Right lobe of liver (tissue), 6 donors: ENCODE results near the gene TEP1. TPM values are rescaled to one million over a fixed set of nuclear protein-coding genes. Genes with fewer than 3 reads are reported as not detected.
A peak's percentile ranks its signal among the peaks of the same experiment; 100 is the strongest.

ENCODE experiments used
- ATAC-seq, 4 donors: fragments of 200-7000 bp; cut with Tn5 transposase; one replicate each; pipeline ENCODE4 v1.9.1; 2020; ENCODE audit warnings: mild to moderate bottlenecking in 4 of 4, moderate library complexity in 4 of 4
- DNase-seq, 3 donors: peaks; one replicate each; pipeline ENCODE4 v3.0.0-alpha.2; 2020
- H3K27ac ChIP-seq, 3 donors: fragments of 200-600 bp; one replicate each; pipeline ENCODE4 v1.8.0; 2022
- H3K27me3 ChIP-seq, 2 donors: fragments of 200-600 bp; one replicate each; pipeline ENCODE4 v1.8.0; 2022
- H3K36me3 ChIP-seq, 4 donors: fragments of 200-600 bp; sonication (generic) in 1 of 4; one replicate each; pipeline versions ENCODE4 v1.5.1 to v1.8.0; 2017 to 2022; ENCODE audit warnings: control low read depth in 1 of 4
- H3K4me1 ChIP-seq, 4 donors: fragments of 200-600 bp; sonication (generic) in 1 of 4; one replicate each; pipeline versions ENCODE4 v1.5.1 to v1.8.0; 2017 to 2022; ENCODE audit warnings: control low read depth in 1 of 4
- H3K4me3 ChIP-seq, 3 donors: fragments of 200-600 bp; one replicate each; pipeline ENCODE4 v1.8.0; 2022
- H3K9me3 ChIP-seq, 4 donors: fragments of 200-600 bp; sonication (generic) in 1 of 4; one replicate each; pipeline versions ENCODE4 v1.5.1 to v1.8.0; 2017 to 2022; ENCODE audit warnings: control low read depth in 1 of 4
- CTCF ChIP-seq, 4 donors: fragments of 200-600 bp in 3 of 4; fragments of 450-650 bp in 1 of 4; IDR thresholded peaks; one replicate each; pipeline versions ENCODE4 v1.5.1 to v1.8.0; 2016 to 2022; ENCODE audit warnings: antibody characterized with exemption in 4 of 4, mild to moderate bottlenecking in 2 of 4
- POLR2A ChIP-seq: fragments of 450-650 bp; IDR thresholded peaks from one replicate; pipeline ENCODE4 v1.6.1; 2017; ENCODE audit warnings: antibody characterized with exemption, mild to moderate bottlenecking
- WGBS: methylation state at CpG from one replicate; pipeline ENCODE4 v1.1.6; 2018; ENCODE audit warnings: low coverage, low lambda C conversion rate; ENCODE audit not compliant: insufficient coverage; ENCODE audit errors: missing lambda C conversion rate; 5-methylcytosine and 5-hydroxymethylcytosine counted together
- intact Hi-C, 2 donors: fragments of 100-400 bp; cut with DNase I; formaldehyde crosslinking; loops; one replicate each; pipeline versions ENCODE4 v1.11.2 to v1.14.1; 2022
- small RNA-seq, 2 experiments: library from RNA; depleted of rRNA; stranded (forward); fragments of <200 nt; gene quantifications; one replicate each; pipeline ENCODE3, GENCODE V24; 2016
- total RNA-seq, 6 experiments: library from RNA; depleted of rRNA in 2 of 6; stranded (reverse); fragments of >200 nt in 2 of 6; fragmentation: NEBNext Ultra II Directional in 3 of 6; extraction: Animal tissue kit (Norgen Biotek cat#: 25700) in 3 of 6; gene quantifications; one replicate each; pipeline versions ENCODE4 v1.1.0 to v1.2.4, GENCODE V29; 2016 to 2023
- donor health status: DM: no; HTN: yes; CAD: no.
- donor health status: DM: no; HTN: no; CAD: no.
- donor health status: DM: no; HTN: no; CAD: no.
- donor health status: DM: no; HTN: yes; CAD: no.
- donor health status: DM: no; HTN: yes; CAD: no.

TEP1 gene
- total RNA-seq, 6 experiments from 2014 or later = 10.8 to 17.6 (median 14.0) TPM

GRCh38 chr14:20328705-20329104 lies 84.6 kb downstream of the TEP1 start:
- Histone ChIP-seq H3K4me1 (peaks cover 0 to 46% (median 14%) of the 10 kb centered on the region in 4 donors), H3K4me3 (no peak overlapping the region), H3K9me3 (no peaks in the 10 kb centered on the region), H3K27me3 (no peaks in the 10 kb centered on the region), H3K36me3 (peaks cover 0 to 44% (median 12%) of the 10 kb centered on the region in 4 donors), H3K27ac (peak overlapping the region in 2 of 3 donors; percentile 19 to 94)
- WGBS = 14% methylated on average over 2 of the region's 2 CpGs
- ATAC-seq (peak; percentile 3 to 29 (median 6)), DNase-seq (no peak)
- TF ChIP-seq POLR2A = no peak
- no peak for TF ChIP-seq CTCF (IDR thresholded peaks at IDR 0.05)
- intact Hi-C loops = loop anchor here in 1 of 2 donors (10.0 kb wide), 2 partner anchors 276 to 356 kb away; partner anchors contain the start of genes ANG and RNASE4

- H3K4me3 ChIP-seq = no peak overlapping the region
- H3K36me3 ChIP-seq = peaks cover 0 to 58% (median 18%) of the 10 kb centered on the region in 4 donors
- peak overlapping the region in 2 of 3 donors; percentile 7 to 94 for H3K27ac ChIP-seq
- TF ChIP-seq POLR2A = no peak
- peak; percentile 77 to 84 (median 78) for TF ChIP-seq CTCF (IDR thresholded peaks at IDR 0.05)
- DNase-seq (no peak), ATAC-seq (peak; percentile 78 to 86 (median 80))
- WGBS = 23% methylated on average over 8 of the region's 8 CpGs
- no peaks in the 10 kb centered on the region for H3K9me3 ChIP-seq
- intact Hi-C loops = loop anchor here in 1 of 2 donors (10.0 kb wide), 2 partner anchors 278 to 358 kb away; partner anchors contain the start of genes ANG and RNASE4
- H3K4me1 ChIP-seq = peaks cover 0 to 44% (median 14%) of the 10 kb centered on the region in 4 donors
- H3K27me3 ChIP-seq = no peaks in the 10 kb centered on the region
These were observed 86.1 kb downstream of the TEP1 start for GRCh38 chr14:20327005-20327869.

- peaks cover 0 to 95% (median 35%) of the 10 kb centered on the region in 4 donors for H3K36me3 ChIP-seq
- no peak overlapping the region for H3K27ac ChIP-seq
- ATAC-seq = no peak
These were observed 95.6 kb downstream of the TEP1 start for GRCh38 chr14:20317720-20318119.

More at GRCh38 chr14:20317720-20318119, 95.6 kb downstream of the TEP1 start:
- no peak for TF ChIP-seq CTCF (IDR thresholded peaks at IDR 0.05)
- no peak for TF ChIP-seq POLR2A
- no peak overlapping the region for H3K4me3 ChIP-seq
- H3K27me3 ChIP-seq = no peaks in the 10 kb centered on the region
- DNase-seq = no peak
- intact Hi-C loops = no loop called here
- H3K4me1 ChIP-seq = no peaks in the 10 kb centered on the region
- H3K9me3 ChIP-seq = no peaks in the 10 kb centered on the region
- WGBS = 98% methylated on average over 14 of the region's 16 CpGs

Small RNA genes within 50 kb of the gene (small RNA-seq; reads per million reads assigned to genes)
- gene RNA5SP382 (1.5 to 4.3 reads per million in 2 experiments), gene SNORA79B (0 to 0.52 reads per million in 2 experiments), gene SNORD126 (357 to 363 reads per million in 2 experiments)

Other genes with a start within 250 kb of the TEP1 start
- gene OR11G2, start 222.6 kb downstream of the TEP1 start, total RNA-seq = not detected
- not detected for gene OR11H6, start 189.8 kb downstream of the TEP1 start, total RNA-seq
- gene OR11H7, start 184.5 kb downstream of the TEP1 start, total RNA-seq = not detected
- gene OR11H4, start 174.2 kb downstream of the TEP1 start, total RNA-seq = not detected
- 1 to 10 TPM; 3.1 to 5.1 (median 4.2) TPM for gene TTC5, start 107.5 kb downstream of the TEP1 start, total RNA-seq
- gene CCNB1IP1, start 80.2 kb downstream of the TEP1 start, total RNA-seq = 10 to 100 TPM; 15.7 to 55.5 (median 24.9) TPM
- 10 to 100 TPM in 2 of 6 experiments, 1 to 10 TPM in 4; 5.5 to 10.4 (median 9.1) TPM for gene PARP2, start 69.9 kb downstream of the TEP1 start, total RNA-seq
- gene KLHL33, start 22.7 kb upstream of the TEP1 start, total RNA-seq = under 1 TPM in 5 of 6 experiments, not detected in 1; 0.06 to 0.19 (median 0.11) TPM
- 10 to 100 TPM; 11.2 to 43.8 (median 14.4) TPM for gene OSGEP, start 41.3 kb upstream of the TEP1 start, total RNA-seq
- gene APEX1, start 41.7 kb upstream of the TEP1 start, total RNA-seq = 10 to 100 TPM; 50.2 to 87.0 (median 59.8) TPM
- gene PIP4P1, start 47.9 kb upstream of the TEP1 start, total RNA-seq = 10 to 100 TPM in 4 of 6 experiments, 1 to 10 TPM in 2; 7.0 to 13.8 (median 11.4) TPM
- 10 to 100 TPM; 22.1 to 48.9 (median 30.9) TPM for gene PNP, start 55.9 kb upstream of the TEP1 start, total RNA-seq
- under 1 TPM in 2 of 6 experiments, not detected in 4; 0.29 to 0.40 TPM for gene RNASE10, start 92.0 kb upstream of the TEP1 start, total RNA-seq
- gene RNASE9, start 147.5 kb upstream of the TEP1 start, total RNA-seq = not detected
- gene RNASE11, start 174.5 kb upstream of the TEP1 start, total RNA-seq = not detected
- gene RNASE12, start 177.9 kb upstream of the TEP1 start, total RNA-seq = not detected
- gene OR6S1, start 228.2 kb upstream of the TEP1 start, total RNA-seq = not detected